OCI-LY7 (cell line): ENCODE results near the gene EPB42.
"Not testable (repeated sequence)": the region's sequence is repeated elsewhere in the genome, so short reads cannot be mapped to it uniquely, and the experiment has no call there.

Source experiments
- CTCF ChIP-seq: fragments of 200-600 bp; sonication (generic); conservative IDR thresholded peaks from 2 replicates; pipeline ENCODE4 v1.5.1; 2014; ENCODE audit warnings: mild to moderate bottlenecking, antibody characterized with exemption, low read length, moderate library complexity, mixed read lengths
- EZH2phosphoT487 ChIP-seq: fragments of 200-600 bp; sonication (generic); IDR thresholded peaks from 2 replicates; pipeline ENCODE4 v1.6.1; 2018; ENCODE audit warnings: low read depth, borderline replicate concordance, mild to moderate bottlenecking, mixed run types, antibody characterized with exemption, low read length, moderate library complexity, mixed read lengths

DNA sequence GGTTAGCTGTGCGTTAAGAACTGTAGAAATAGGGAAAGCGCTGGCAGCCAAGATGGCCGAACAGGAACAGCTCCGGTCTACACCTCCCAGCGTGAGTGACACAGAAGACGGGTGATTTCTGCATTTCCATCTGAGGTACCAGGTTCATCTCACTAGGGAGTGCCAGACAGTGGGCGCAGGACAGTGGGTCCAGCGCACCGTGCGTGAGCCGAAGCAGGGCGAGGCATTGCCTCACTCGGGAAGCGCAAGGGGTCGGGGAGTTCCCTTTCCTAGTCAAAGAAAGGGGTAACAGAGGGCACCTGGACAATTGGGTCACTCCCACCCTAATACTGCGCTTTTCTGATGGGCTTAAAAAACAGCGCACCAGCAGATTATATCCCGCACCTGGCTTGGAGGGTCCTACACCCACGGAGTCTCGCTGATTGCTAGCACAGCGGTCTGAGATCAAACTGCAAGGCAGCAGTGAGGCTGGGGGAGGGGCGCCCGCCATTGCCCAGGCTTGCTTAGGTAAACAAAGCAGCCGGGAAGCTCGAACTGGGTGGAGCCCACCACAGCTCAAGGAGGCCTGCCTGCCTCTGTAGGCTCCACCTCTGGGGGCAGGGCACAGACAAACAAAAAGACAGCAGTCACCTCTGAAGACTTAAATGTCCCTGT lies 45.0 kb downstream of the EPB42 start:
- TF ChIP-seq CTCF, EZH2phosphoT487: not testable (repeated sequence)
